Adrenal gland (tissue), 5 donors: ENCODE measurements around the gene STPG1.

Source experiments
- CTCF ChIP-seq, 6 experiments: fragments of 450-650 bp in 4 of 6; fragments of 200-600 bp in 2 of 6; sonication (generic) in 1 of 6; IDR thresholded peaks; 1 replicate in 5 of 6; 2 replicates in 1 of 6; pipeline versions ENCODE4 v1.5.1 to v1.8.0; 2016 to 2021; ENCODE audit warnings: antibody characterized with exemption in 6 of 6, mild to moderate bottlenecking in 2 of 6, moderate library complexity in 1 of 6
- POLR2A ChIP-seq, 2 donors: fragments of 450-650 bp; IDR thresholded peaks; one replicate each; pipeline ENCODE4 v1.6.1; 2017; ENCODE audit warnings: antibody characterized with exemption in 2 of 2, mild to moderate bottlenecking in 2 of 2, moderate library complexity in 1 of 2
- donor health status: DM: no; HTN: no; CAD: no.

DNA sequence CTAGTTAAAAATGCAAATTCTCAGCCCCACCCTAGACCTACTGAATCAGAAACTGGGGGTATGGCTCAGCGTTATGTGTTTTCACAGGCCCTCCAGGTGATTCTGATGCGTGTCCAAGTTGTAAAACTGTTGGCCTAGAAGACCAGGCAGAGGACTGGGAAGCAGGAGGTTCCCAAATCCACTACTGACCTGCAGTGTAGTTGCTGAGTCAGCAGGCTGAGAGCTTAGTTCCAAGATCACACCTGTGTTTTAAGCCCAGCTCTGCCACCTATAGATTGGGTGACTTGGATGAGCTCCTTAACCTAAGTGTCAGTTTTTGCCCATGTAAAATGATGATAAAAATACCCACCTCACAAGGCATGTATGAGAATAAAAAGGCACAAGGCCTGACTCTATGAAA is 90.3 kb downstream of the STPG1 start:
- TF ChIP-seq CTCF (IDR thresholded peaks at IDR 0.05) (no peak), POLR2A (IDR thresholded peaks at IDR 0.05) (no peak)
